Motor neuron (in vitro differentiated cells): ENCODE results near the gene PDRG1. TPM values are rescaled to one million over a fixed set of nuclear protein-coding genes. Genes with fewer than 3 reads are reported as not detected.
"Not testable (repeated sequence)": the region's sequence is repeated elsewhere in the genome, so short reads cannot be mapped to it uniquely, and the experiment has no call there.

Source experiments
- ATAC-seq, 8 experiments: fragments of 200-7000 bp; cut with Tn5 transposase; replicated peaks in 6 of 8; 2 replicates each; pipeline ENCODE4 v1.8.0; 2021; ENCODE audit warnings: mild to moderate bottlenecking in 8 of 8, moderate library complexity in 8 of 8
- H3K27ac ChIP-seq, 2 donors: fragments of 250-450 bp; sonication (Bioruptor Pico); 2 replicates each; pipeline ENCODE4 v1.9.0; 2021; ENCODE audit warnings: antibody characterized with exemption in 2 of 2, mild to moderate bottlenecking in 2 of 2, moderate library complexity in 1 of 2
- H3K4me1 ChIP-seq, 2 donors: fragments of 250-450 bp; sonication (Bioruptor Pico); replicated peaks in 1 of 2; 2 replicates each; pipeline ENCODE4 v1.6.1; 2021; ENCODE audit warnings: antibody characterized with exemption in 2 of 2, mild to moderate bottlenecking in 2 of 2, moderate library complexity in 1 of 2
- H3K4me3 ChIP-seq, 5 donors: fragments of 250-450 bp; sonication (Bioruptor Pico); 2 replicates each; pipeline ENCODE4 v1.9.0; 2021; ENCODE audit warnings: antibody characterized with exemption in 5 of 5, mild to moderate bottlenecking in 5 of 5, moderate library complexity in 4 of 5
- WGBS, 10 experiments: fragments of 450-650 bp; shearing (Covaris generic); methylation state at CpG; one replicate each; pipeline ENCODE4 v1.0.0; 2022; 5-methylcytosine and 5-hydroxymethylcytosine counted together
- in situ Hi-C, 9 experiments: fragments of 400-800 bp; cut with MboI; loops; one replicate each; pipeline ENCODE4 v1.15.0; 2021; ENCODE audit warnings: low sequenced_read_pairs in 9 of 9, low pct_unique_long_range_greater_than_20kb in 2 of 9; ENCODE audit not compliant: unreplicated experiment in 9 of 9
- total RNA-seq, 8 experiments: library from RNA; unstranded; fragments of 300-600 nt; gene quantifications; 2 replicates each; pipeline versions ENCODE4 v1.2.3 to v1.2.4, GENCODE V29; 2022

PDRG1 gene
- total RNA-seq, 8 experiments from 2014 or later: 16.4 to 46.5 (median 22.2) TPM

DNA sequence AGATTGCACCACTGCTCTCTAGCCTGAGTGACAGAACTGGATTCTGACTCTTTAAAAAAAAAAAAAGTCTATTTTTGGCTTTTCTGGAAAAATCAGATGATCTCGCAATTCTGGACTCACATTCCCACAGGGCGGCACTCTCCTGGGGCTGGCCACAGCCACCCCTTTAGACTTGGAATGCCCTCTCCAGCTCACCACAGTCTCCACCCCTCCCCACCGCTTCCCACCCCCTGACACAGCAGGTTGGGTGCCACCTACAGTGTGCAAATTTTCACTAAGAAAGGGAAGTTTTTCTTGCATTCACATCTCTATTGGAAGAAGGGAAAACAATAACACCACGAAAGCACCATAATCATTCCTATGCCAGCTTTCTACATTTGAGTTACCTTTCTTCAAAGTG is 15.4 kb downstream of the PDRG1 start:
- Histone ChIP-seq H3K4me3 (no peak overlapping the region), H3K4me1 (no peaks in the 10 kb centered on the region), H3K27ac (no peak overlapping the region)
- 0 to 100% (median 74%) methylated on average over 1 to 3 of the region's 4 CpGs; no CpG with 5 or more reads in 5 of the 10 experiments for WGBS, 10 experiments
- peak in 2 of 8 experiments; percentile 54 to 79 for ATAC-seq
- in situ Hi-C loops: no loop called here

DNA sequence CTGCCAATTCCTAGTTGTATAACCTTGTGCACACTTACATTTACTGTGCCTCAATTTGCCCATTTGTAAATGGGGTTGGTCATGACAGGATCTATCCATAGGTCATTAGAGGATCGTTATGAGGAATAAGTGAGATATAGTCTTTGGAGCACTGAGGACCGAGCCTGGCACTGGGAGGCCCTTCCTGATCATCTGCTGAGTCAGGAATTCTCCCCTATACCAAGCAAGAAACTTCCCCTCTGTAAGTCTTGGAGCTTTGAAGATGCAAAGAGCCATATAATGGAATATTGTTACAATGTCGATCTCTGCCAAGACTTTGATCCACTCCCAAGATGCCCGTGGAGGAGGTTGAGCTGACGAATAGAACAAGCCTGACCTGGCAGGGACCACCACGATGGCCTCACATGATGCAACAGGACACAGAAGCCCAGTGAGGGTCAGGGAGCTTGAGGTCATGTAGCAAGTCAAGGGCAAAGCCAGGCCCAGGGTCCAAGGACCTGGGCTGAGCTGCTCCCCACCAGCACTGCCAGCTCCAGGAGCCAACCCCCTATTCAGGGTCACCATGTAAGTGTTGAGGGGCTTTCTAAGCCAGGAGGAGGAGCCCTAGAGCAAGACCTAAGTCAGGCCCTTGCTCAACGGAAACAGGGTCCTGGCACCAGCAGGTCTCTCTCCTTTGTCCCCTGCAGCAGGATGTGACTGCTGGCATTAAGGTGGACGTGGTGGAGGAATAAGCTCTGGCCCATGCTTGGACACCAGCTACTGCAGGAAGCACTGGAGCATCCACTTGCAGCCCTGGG is 16.7 kb downstream of the PDRG1 start:
- ATAC-seq: no peak
- in situ Hi-C loops: no loop called here
- no peak overlapping the region for H3K4me3 ChIP-seq
- 0 to 95% (median 67%) methylated on average over 1 to 6 of the region's 8 CpGs; no CpG with 5 or more reads in 1 of the 10 experiments for WGBS, 10 experiments
- no peaks in the 10 kb centered on the region for H3K4me1 ChIP-seq
- no peak overlapping the region for H3K27ac ChIP-seq

DNA sequence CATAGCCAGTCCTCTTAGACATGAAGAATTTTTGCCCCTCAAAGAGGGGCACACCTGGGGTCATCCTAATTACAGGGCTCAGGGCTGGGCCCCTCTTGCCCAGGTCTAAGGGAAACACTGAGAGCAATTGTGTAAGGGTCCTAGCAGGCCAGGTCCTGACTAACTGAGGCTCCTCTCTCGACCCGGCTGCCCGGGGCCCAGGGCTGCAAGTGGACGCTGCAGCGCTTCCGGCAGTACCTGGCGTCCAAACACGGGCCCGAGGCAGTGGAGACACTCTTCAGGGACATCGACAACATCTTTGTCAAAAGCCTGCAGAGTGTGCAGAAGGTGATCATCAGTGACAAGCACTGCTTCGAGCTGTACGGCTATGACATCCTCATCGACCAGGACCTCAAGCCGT is 17.4 kb downstream of the PDRG1 start:
- no peak for ATAC-seq
- Histone ChIP-seq H3K4me3 (no peak overlapping the region), H3K4me1 (no peaks in the 10 kb centered on the region), H3K27ac (no peak overlapping the region)
- in situ Hi-C loops: no loop called here
- WGBS, 10 experiments: 20 to 92% (median 80%) methylated on average over 1 to 14 of the region's 14 CpGs; no CpG with 5 or more reads in 5 of the 10 experiments

DNA sequence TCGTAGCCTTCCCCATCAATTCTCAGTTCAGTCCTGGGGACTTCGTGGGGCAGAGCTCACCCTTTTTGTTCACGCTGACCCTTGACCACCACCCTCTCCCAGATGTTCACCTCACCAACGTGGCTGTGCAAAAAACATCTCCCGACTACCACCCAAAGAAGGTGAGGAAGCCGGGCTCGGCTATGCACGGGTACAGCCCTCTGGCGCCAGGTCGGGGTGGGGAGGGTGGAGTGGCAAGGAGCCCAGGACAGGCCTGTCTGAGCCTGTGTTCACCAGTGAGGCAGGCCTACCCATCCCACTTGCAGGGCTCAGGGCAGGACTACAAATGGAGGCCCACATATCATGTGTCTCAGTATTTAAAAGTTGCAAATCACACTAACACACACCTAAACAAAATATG is 18.1 kb downstream of the PDRG1 start:
- 38 to 100% (median 85%) methylated on average over 1 to 8 of the region's 10 CpGs; no CpG with 5 or more reads in 2 of the 10 experiments for WGBS, 10 experiments
- in situ Hi-C loops: no loop called here
- H3K4me3 ChIP-seq: no peak overlapping the region
- ATAC-seq: no peak
- no peak overlapping the region for H3K27ac ChIP-seq
- no peaks in the 10 kb centered on the region for H3K4me1 ChIP-seq

DNA sequence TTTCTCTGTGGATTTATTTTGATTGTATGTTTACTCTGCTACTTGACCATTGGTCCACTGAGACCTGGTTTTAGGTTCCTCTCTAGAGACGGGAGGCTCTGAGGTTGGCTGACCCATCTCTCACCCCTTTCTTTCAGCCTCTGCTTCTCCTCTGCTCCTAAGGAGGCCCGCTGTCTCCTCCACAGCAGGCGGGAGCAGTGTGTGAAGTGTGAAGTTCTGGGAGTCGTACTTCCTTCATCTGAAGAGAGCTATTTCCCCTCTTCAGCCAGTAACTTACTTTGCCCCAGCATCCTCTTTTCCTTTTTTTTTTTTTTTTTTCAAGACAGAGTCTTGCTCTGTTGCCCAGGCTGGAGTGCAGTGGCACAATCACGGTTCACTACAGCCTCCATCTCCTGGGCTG is 21.1 kb downstream of the PDRG1 start:
- Histone ChIP-seq H3K4me3 (no peak overlapping the region), H3K4me1 (no peaks in the 10 kb centered on the region), H3K27ac (no peak overlapping the region)
- ATAC-seq: no peak
- in situ Hi-C loops: no loop called here
- 10 to 79% (median 57%) methylated on average over 1 to 5 of the region's 5 CpGs for WGBS, 10 experiments

DNA sequence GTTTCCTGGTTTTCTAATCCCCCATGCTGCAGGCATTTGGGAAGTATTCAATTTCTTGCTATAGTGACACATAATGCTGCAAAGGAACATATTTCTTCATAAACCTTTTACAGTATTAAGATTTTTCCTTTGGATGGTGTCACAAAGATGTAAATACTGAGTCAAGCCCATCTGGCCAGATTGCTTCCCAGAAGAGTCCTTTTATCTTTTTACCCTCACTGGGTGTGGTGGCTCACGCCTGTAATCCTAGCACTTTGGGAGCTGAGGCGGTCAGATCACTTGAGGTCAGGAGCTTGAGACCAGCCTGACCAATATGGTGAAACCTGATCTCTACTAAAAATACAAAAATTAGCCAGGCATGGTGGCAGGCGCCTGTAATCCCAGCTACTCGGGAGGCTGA is 22.2 kb downstream of the PDRG1 start:
- ATAC-seq: peak in 3 of 8 experiments; percentile 69 to 79 (median 76)
- H3K4me1 ChIP-seq, H3K27ac ChIP-seq, H3K4me3 ChIP-seq, in situ Hi-C loops: not testable (repeated sequence)
- 20 to 93% (median 80%) methylated on average over 1 to 3 of the region's 4 CpGs; no CpG with 5 or more reads in 5 of the 10 experiments for WGBS, 10 experiments

DNA sequence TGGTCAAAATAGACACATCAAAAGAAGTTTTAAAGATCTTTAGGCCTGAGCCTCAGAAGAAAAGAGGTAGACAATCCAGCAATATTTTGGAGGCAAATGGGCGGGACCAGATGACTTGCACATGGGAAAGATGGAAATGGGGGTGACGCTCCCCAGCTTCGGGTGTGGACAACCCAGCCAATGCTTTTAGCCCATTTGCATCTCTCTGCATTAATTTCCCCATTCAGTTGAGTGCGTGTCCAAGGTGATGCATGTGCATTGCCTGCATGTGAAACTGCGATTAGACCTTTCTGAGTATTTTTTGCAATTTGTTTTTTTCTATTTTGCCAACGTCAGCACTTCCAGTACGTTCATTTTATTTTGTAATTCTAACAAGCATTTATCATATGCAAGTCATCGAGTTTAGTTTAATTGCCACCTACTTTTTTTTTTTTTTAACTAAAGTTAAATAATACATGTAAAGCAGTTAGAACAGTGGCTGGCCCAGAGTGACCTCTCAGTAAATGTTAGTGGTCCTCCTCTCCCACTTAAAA is 24.2 kb downstream of the PDRG1 start:
- H3K4me3 ChIP-seq: no peak overlapping the region
- 0 to 90% (median 74%) methylated on average over 6 to 8 of the region's 8 CpGs for WGBS, 10 experiments

DNA sequence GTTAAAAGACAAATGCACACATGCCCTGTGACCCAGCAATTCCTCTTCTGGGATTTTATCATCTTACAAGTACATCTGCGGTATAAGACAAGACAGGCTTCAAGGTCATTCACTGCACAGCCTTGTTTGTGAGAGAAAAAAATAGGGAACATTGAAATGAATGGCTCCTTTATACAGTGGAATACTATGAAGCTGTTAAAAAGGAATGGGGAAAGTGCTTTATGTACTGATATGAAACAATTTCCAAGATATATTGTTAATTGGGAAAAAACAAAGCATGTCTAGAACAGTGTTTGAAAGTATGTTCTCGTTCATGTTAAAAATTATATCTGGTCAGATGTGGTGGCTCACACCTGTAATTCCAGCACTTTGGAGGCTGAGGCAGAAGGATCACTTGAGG is 25.4 kb downstream of the PDRG1 start:
- 40 to 100% (median 94%) methylated on average over 1 to 2 of the region's 2 CpGs; no CpG with 5 or more reads in 1 of the 10 experiments for WGBS, 10 experiments
- no peak overlapping the region for H3K27ac ChIP-seq
- H3K4me3 ChIP-seq: no peak overlapping the region
- in situ Hi-C loops: no loop called here
- no peaks in the 10 kb centered on the region for H3K4me1 ChIP-seq
- no peak for ATAC-seq

More for the DNA sequence above, 24.2 kb downstream of the PDRG1 start:
- Histone ChIP-seq H3K27ac (no peak overlapping the region), H3K4me1 (no peaks in the 10 kb centered on the region)
- ATAC-seq: peak in 3 of 8 experiments; percentile 77 to 88 (median 78)
- in situ Hi-C loops: no loop called here

DNA sequence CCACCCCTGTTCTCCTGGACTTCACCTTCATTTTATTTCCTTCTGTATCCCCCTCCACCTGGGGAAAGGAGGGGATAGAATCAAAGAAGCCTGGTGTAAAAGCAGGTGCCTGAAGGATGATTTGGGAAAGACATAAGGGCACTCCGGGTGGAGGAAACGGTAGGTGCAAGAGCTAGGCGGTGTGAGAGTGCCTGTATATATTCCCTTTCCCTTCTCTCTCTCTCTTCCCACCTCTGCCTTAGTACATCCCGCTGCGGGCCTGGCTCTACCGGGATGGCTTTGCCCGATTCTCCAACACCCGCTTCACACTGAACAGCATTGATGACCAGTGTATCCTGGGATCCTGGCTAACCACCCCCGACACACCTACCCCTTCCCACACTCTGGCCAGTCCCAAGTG is 26.2 kb downstream of the PDRG1 start:
- no peak for ATAC-seq
- H3K4me3 ChIP-seq: no peak overlapping the region
- no peaks in the 10 kb centered on the region for H3K4me1 ChIP-seq
- H3K27ac ChIP-seq: no peak overlapping the region
- in situ Hi-C loops: no loop called here
- WGBS, 10 experiments: 55 to 65% (median 61%) methylated on average over 2 to 8 of the region's 9 CpGs; no CpG with 5 or more reads in 5 of the 10 experiments

DNA sequence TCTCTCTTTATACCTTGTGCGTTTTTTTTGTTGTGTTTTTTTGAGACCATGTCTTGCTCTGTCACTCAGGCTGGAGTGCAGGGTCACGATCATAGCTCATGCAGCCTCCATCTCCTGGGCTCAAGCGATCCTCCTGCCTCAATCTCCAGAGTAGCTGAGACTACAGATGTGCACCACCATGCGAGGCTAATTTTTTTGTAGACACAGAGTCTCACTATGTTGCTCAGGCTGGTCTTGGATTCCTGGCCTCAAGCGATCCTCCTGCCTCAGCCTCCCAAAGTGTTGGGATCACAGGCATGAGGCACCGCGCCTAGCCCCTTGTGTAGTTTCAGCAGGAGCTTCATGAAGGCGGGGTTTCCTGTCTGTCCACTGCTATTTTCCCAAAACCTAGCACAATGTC is 27.3 kb downstream of the PDRG1 start:
- in situ Hi-C loops: no loop called here
- ATAC-seq: no peak
- Histone ChIP-seq H3K4me3 (no peak overlapping the region), H3K4me1 (no peaks in the 10 kb centered on the region), H3K27ac (no peak overlapping the region)
- WGBS, 10 experiments: 80 to 100% (median 100%) methylated on average over 1 to 5 of the region's 8 CpGs; no CpG with 5 or more reads in 2 of the 10 experiments

DNA sequence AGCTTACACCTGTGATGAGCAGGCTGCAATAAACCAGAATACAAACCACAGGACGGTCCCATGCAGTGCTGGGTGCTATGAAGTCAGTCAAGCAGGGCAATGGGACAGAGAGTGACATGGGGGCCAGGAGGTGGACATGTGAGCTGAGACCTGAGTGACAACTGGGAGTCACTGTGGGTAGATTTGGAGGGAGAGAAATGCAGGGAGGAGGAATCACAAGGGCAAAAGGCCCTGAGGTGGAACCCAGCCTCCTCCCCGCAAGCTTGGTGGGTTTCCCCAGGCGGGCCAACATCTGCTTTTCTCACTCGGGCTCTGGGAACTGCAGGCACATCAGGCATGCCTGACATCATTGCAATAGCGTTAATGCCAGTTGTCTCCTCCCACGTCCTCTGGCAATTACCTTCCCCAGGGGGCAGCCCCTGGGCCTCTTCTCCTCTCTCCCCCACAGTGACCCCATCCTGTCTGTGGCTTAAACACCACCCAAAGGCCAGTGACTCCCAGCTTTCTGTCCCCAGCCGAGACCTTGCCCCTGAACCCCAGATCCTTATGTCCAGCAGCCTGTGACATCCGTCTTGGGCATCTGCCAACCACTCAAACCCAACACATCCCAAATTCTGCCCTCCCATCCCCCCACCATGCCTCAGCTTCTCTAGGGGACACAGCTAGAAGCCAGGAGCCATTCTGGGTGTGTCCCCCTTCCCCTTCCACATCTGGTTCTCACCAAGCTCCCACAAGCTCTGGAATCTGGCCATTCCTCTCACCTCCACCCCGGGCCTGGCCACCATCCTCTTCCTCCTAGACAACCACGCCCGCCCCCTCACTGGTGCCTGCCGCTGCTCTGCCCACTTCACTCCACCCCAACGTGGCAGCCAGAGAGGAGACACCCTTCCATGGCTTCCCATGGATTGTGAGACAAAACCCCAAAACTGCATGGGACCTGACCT is 28.2 kb downstream of the PDRG1 start:
- in situ Hi-C loops: no loop called here
- peak in 3 of 8 experiments; percentile 7 to 17 (median 14) for ATAC-seq

DNA sequence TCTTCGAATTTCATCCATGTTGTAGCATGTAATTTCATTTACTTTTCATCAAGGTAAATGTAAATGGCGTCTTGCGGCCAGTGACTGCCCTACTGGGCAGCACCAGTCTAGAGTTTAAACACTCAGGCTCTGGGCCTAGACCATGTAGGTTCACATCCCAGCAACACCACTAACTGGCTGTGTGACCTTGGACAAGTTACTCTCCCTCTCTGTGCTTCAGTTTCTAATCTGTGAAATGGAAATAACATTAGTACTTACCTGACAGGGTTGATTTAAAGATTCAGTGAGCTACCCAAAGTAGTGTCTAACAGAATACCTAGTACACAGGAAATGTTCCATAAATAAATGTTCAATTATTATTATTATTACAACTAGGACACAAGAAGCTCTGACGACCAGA is 29.3 kb downstream of the PDRG1 start:
- no peak for ATAC-seq

More for the DNA sequence above, 28.2 kb downstream of the PDRG1 start:
- H3K4me1 ChIP-seq: no peaks in the 10 kb centered on the region
- H3K27ac ChIP-seq: no peak overlapping the region
- 4 to 100% (median 80%) methylated on average over 1 to 6 of the region's 13 CpGs; no CpG with 5 or more reads in 5 of the 10 experiments for WGBS, 10 experiments
- H3K4me3 ChIP-seq: no peak overlapping the region

DNA sequence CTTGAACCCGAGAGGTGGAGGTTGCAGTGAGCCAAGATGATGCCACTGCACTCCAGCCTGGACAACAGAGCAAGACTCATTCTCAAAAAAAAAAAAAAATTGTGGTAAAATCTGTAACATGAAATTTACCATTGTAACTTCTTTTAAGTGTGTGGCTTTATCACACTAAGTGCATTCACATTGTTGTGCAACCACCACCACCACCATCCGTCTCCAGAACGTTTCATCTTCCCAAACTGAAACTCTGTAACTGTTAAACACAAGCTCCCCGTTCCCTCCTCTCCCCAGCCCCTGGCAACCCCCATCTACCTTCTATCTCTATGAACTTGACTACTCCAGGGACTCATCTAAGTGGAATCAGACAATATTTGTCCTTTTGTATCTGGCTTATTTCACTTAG is 29.7 kb downstream of the PDRG1 start:
- in situ Hi-C loops: no loop called here
- WGBS, 10 experiments: 83 to 100% (median 100%) methylated on average over 1 to 2 of the region's 4 CpGs; no CpG with 5 or more reads in 7 of the 10 experiments
- Histone ChIP-seq H3K4me1 (peaks cover 0 to 5% of the 10 kb centered on the region in 2 donors), H3K4me3 (no peak overlapping the region), H3K27ac (no peak overlapping the region)
- ATAC-seq: no peak

More for the DNA sequence above, 29.3 kb downstream of the PDRG1 start:
- peaks cover 0 to 5% of the 10 kb centered on the region in 2 donors for H3K4me1 ChIP-seq
- no peak overlapping the region for H3K4me3 ChIP-seq
- 33 to 100% (median 77%) methylated on average over 1 to 4 of the region's 4 CpGs; no CpG with 5 or more reads in 2 of the 10 experiments for WGBS, 10 experiments
- in situ Hi-C loops: no loop called here
- no peak overlapping the region for H3K27ac ChIP-seq
